GM18951 (cell line): ENCODE results near the gene TXNRD2.

Source experiments
- POLR2A ChIP-seq: IDR thresholded peaks from 4 replicates; pipeline ENCODE4 v1.6.1; 2011; ENCODE audit warnings: mild to moderate bottlenecking; ENCODE audit not compliant: insufficient read length, insufficient read depth; ENCODE audit errors: extremely low read depth
- in situ Hi-C: fragments of 300-500 bp; cut with MboI; formaldehyde crosslinking; loops from one replicate; pipeline ENCODE4 v1.12.0; 2022; ENCODE audit warnings: low sequenced_read_pairs, mixed read lengths, inconsistent platforms; ENCODE audit not compliant: unreplicated experiment

Gene TXNRD2

GRCh38 chr22:19849835-19850762 is 91.5 kb downstream of the TXNRD2 start:
- in situ Hi-C loops = no loop called here
- no peak for TF ChIP-seq POLR2A

- in situ Hi-C loops = no loop called here
- TF ChIP-seq POLR2A = no peak
Observed at GRCh38 chr22:19848298-19849224, 93.1 kb downstream of the TXNRD2 start.

GRCh38 chr22:19847345-19847632 is 94.3 kb downstream of the TXNRD2 start:
- in situ Hi-C loops = no loop called here
- TF ChIP-seq POLR2A = no peak

- in situ Hi-C loops = no loop called here
- TF ChIP-seq POLR2A = no peak
Observed at GRCh38 chr22:19846620-19847344, 94.8 kb downstream of the TXNRD2 start.

- in situ Hi-C loops = no loop called here
- TF ChIP-seq POLR2A = no peak
Observed at GRCh38 chr22:19845054-19845722, 96.4 kb downstream of the TXNRD2 start.

GRCh38 chr22:19844377-19845053 is 97.1 kb downstream of the TXNRD2 start:
- no peak for TF ChIP-seq POLR2A
- in situ Hi-C loops = no loop called here

- in situ Hi-C loops = no loop called here
Observed at GRCh38 chr22:19843857-19844376, 97.7 kb downstream of the TXNRD2 start.

GRCh38 chr22:19843107-19843856 is 98.3 kb downstream of the TXNRD2 start:
- in situ Hi-C loops = no loop called here
- TF ChIP-seq POLR2A = no peak

More at GRCh38 chr22:19843857-19844376, 97.7 kb downstream of the TXNRD2 start:
- TF ChIP-seq POLR2A = no peak

GRCh38 chr22:19842393-19843106 is 99.1 kb downstream of the TXNRD2 start:
- in situ Hi-C loops = no loop called here
- TF ChIP-seq POLR2A = no peak

GRCh38 chr22:19841641-19842392 is 99.8 kb downstream of the TXNRD2 start:
- TF ChIP-seq POLR2A = no peak
- in situ Hi-C loops = no loop called here
